HCEC 1CT (cell line): ENCODE measurements around the gene SLC35B2.

Experiments used
- DNase-seq: peaks from one replicate; pipeline ENCODE4 v3.0.0-alpha.2; 2017

SLC35B2 gene

DNA sequence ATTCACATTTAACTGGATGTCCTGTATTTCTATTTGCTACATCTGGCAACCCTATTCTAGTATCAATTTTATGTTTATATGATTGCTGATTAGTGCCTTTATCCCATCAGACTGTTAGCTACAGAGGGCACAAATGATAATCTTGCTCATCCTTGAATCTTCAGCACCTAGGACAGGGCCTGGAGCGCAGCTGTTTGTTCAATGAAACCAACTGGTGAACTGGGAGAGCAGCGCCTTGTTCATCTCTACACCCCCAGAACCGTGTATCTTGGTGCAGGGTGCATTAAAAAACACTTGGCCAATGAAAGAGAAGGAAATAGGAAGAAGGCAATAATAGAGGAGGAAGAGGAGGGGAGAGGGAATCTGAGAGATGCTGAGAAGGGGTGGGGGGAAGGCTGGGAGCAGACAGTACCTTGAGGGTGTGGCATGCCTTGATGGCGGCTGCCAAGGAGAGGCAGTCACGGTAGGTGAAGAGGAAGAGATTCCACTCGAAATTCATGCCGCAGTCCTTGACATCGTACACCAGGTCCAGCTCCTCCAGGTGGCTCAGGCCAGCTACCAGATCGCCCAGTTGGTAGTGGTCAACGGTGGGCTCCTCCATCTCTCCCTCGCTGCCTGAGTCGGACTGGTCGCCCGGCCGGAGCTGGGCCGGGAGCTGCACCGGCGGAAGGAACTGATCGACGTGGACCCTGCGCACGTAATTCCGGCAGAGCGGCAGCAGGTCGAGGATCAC lies 28.4 kb upstream of the SLC35B2 start:
- no peak for DNase-seq

DNA sequence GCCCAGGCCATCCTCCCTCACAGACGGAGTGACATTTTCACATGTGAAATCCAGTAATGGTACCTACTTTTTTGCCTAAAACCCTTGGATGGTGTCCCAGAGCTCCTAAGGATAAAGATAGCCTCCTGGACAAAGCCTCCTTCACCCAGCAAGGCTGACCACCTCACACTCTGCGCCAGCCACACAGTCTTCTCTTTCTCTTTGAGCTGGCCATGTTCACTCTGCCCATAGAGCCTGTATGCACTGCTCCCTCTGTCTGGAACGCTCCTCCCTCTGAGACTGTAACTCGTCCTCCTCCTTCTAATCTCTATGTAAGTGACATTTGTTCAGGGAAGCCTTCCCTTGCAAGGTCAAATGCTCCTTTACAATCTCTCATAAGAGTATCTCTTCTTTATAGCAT lies 27.5 kb upstream of the SLC35B2 start:
- no peak for DNase-seq

DNA sequence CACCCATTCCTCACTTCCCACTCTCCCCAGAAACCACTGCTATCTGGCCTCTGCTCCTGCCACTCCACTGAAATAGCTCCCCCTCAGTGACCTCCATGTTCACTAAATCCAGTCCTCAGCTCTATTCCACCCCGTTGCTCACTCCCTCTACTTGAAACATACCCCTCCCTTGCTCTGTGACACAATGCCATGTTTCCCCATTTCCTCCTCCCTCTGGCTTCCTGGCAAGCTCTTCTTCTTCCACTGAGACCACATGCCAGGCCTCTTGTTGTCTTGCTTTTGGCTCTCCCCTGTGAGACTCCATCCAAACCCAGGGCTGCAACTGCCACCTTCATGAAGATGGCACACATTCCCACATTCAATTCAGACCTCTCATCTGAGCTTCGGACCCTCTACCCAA lies 26.8 kb upstream of the SLC35B2 start:
- DNase-seq = no peak

DNA sequence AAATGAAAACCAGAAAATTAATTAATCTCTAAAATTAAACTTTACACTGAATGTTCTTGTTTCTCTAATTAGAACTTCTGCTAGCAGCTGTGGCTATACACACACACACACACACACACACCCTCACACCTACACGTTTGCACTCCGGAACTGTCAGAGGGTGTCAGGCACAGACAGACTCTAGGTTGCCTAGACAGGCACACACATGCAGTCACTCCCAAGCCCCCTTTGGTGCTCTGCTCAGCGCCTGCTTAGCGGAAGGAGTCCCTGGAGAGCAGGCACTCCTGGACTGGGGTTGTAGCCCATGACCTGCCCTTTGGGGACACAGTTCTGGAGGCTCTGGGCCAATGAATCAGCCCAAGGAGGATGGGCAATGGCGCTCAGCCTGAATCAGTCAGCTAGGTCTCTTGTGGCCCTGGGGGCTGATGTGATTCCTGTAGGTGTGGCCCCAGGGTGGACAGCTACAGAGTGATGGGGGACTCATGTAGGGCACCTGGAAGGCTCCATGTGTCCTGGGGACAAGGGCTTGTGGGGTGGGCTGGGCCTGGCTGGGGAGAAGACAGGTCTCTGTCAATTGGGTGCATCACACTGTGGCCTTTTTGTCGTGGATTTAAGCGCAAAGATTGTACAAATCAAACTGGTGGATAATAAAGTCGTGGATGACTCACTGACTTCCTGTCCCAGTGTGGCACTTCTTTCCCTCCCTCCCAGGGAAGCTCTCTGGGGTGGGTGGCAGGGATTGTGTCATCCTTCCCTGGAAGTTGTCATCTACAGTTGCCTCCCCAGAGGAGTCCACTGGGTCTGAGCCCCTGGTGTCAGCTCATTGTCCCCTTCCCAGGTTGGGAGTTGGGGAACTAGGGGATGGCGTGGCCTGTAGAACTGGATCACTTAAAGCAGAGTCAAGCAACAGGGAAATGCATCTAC lies 21.7 kb upstream of the SLC35B2 start:
- no peak for DNase-seq

DNA sequence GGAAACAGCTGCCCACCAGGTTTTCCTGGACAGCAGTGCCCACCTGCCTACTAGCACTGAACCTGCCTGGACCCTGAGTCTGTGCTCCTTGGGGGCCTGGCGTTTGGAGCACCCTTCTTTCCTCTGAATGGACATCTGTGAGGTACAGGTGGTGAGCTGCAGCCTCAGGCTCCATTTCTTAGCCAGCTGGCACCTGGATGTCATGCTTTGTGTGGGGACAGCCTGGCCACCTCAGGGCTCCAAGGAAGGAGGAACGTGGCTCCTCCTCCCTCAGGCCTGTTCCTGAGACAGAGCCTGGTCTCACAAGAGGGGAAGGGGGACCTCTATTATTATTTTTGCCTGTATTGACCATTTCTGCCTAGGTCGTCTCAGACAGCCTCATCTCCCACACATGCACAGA lies 21.0 kb upstream of the SLC35B2 start:
- DNase-seq = no peak

DNA sequence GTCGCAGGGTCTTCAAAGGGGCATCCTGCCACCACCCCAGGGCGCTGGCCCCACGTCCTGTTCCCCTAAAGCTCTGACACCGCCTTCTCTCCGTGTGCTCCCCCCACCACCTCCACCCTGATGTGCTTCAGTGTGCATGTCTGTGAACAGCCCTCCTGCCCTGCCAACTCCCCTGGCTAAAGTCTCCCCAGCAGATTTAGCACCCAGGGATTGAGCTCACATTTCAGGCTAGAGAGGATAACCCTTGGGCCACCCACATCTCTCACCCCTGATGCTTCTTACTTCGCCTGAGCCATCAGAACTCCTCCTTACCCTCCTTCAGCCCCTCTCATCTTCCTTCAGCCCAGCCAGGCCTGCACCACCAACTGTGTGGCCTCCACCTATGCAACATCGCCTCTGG lies 20.4 kb upstream of the SLC35B2 start:
- DNase-seq = no peak

DNA sequence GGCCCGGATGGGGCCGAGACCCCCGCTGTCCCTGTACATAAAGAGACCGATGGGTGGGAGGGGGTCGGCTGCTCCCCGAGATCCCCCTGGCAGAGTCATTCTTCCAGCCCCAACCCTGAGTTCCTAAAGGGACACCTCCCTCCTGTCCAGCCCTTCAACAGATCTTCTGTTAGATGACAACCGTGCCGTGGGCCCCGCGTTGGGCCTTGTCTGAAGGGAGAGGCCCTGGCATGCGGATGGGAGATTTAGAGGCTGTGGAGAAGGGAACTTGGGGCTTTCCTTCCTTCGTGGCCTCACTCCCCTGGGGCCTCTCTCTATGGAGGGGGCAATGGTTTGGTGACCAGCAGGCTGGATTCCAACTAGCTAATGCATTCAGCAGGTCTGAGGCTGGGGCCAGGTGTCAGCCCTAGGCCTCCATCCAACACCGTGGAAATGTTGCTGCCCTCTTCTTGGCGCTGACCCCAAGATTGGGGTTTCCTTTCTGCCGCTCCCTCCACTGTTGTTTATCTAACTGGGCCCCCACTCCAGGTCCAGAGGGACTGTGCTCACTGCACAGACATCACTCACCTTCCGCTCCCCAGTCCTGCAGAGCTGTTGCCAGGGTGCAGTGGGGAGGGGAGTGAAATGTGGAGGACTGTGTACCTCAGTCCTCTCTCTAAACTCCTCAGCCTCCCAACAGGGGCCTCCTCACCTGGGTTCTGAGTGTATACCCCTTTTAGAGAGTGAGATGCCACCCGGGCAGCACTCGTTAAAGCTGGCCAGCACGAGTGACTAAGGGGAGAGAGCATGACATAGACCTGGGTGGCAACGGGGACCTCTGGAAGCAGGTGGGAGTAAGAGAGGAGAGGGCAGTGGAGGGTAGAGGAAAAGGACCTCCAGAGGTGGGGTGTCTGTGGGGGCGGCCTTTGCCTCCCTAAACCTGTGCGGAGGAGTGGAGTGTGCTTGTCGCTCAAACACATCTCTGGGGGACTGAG lies 19.6 kb upstream of the SLC35B2 start:
- no peak for DNase-seq

DNA sequence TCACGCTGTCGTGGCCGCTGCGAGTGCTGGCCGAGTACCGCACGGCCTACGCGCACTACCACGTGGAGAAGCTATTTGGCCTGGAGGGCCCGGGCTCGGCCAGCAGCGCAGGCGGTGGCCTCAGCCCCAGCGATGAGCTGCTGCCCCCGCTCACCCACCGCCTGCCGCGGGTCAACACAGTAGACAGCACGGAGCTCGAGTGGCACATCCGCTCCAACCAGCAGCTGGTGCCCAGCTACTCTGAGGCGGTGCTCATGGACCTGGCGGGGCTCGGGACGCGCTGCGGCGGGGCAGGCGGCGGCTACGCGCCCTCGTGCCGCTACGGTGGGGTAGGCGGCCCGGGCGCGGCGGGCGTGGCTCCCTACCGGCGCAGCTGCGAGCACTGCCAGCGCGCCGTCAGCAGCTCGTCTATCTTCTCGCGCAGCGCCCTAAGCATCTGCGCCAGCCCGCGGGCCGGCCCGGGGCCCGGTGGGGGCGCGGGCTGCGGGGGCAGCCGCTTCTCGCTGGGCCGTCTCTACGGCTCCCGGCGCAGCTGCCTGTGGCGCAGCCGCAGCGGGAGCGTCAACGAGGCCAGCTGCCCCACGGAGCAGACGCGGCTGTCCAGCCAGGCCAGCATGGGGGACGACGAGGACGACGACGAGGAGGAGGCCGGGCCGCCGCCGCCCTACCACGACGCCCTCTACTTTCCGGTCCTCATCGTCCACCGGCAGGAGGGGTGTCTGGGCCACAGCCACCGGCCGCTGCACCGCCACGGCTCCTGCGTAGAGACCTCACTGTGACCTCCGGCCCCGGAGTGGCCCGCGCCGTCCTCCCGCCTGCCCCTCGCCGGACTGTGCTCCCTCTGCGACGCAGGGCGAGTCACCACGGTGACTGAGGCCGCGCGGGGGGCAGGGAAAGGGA lies 18.7 kb upstream of the SLC35B2 start:
- DNase-seq = no peak

DNA sequence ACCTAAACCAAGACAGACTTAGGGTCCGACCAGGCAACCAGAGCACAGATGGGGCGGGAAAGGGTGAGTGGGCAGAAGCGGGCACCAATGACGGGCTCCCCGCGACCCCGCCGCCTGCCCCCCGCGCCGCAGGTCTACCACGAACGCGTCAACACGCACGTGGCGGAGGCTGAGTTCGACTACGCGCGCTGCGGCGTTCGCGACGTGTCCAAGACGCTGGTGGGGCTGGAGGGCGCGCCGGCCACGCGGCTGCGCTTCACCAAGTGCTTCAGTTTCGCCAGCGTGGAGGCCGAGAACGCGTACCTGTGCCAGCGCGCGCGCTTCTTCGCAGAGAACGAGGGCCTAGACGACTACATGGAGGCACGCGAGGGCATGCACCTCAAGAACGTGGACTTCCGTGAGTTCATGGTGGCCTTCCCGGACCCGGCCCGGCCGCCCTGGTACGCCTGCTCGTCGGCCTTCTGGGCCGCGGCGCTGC lies 18.0 kb upstream of the SLC35B2 start:
- DNase-seq = no peak

DNA sequence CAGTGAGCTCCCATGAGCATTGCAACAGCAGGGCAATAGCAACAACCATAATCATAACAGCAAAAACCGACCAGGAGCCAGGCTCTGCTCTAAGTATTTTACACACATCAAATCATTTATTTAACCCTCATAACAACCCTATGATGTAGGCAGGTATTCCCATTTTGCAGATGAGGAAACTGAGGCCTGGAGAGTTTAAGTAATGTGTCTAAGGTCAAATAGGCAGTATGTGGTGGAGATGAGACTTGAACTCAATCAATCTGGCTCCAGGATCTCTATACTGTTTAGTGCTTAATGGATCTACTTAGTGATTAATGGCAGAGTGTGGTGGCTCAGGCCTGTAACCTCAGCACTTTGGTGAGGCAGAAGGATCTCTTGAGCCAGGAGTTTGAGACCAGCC lies 16.3 kb upstream of the SLC35B2 start:
- DNase-seq = no peak

DNA sequence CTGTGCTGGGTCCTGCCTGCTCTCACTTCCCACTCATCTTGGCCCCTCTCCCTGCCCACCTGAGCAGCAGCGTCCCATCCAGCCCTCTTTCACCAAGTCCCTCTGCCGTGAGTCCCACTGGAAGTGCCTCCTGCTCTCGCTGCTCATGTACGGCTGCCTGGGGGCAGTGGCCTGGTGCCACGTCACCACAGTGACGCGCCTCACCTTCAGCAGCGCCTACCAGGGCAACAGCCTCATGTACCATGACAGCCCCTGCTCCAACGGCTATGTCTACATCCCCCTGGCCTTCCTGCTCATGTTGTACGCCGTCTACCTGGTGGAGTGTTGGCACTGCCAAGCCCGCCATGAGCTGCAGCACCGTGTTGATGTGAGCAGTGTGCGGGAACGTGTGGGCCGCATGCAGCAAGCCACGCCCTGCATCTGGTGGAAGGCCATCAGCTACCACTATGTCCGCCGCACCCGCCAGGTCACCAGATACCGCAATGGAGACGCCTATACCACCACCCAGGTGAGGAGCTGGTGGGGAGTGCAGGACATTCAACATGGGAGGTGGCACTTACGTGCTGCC lies 15.8 kb upstream of the SLC35B2 start:
- no peak for DNase-seq

DNA sequence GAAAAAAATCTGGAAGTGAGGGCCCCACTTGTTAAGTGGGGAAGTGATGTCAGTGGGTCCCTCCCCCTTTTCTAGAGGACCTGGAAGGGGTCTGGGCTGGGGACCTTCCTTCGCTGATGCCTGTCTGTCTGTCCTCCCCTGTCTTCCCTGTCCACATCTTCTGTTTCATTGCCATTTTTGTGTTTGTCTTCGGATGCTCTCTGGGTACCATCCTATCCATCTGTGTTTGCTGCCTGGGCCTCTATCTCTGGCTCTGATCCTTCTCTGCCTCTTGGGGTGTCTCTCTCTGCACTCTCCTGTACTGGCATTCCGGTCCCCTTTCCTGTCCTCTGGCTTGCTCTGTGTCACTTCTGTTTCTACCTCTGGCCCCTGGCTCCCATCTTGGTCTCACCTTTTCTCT lies 15.2 kb upstream of the SLC35B2 start:
- no peak for DNase-seq

DNA sequence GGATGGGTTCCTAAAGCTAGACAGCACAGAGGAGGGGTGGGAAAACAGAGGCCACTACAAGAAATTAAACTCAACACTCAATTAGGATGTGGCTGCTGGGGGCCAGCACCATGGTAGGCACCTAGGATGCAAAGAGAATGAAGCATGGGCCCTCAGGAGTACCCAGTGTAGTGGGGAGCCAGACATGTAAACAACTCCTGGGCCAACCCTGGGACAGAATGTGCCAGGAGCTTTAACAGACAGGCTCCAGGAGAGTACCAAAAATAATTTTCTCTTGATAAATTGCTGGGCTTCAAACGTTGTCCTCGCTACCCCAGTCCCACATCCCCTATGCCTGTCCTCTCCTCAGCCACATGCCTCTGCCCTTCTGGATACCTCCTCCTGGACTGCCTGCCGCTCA lies 14.6 kb upstream of the SLC35B2 start:
- no peak for DNase-seq

DNA sequence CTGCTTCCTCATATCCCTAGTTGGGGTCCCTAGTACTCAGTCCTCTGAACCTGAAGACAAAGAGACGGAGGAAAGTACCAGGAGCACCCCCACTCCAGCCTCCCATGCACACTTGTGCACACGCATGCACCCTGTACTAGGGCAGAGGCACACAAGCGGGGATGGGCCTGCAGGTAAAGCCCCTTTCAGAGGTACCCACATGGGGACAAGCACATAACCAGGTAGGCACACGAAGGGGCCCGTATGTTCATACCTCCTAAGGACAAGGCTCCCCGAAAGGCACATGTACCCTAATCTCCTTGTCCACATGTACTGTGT lies 14.0 kb upstream of the SLC35B2 start:
- no peak for DNase-seq

DNA sequence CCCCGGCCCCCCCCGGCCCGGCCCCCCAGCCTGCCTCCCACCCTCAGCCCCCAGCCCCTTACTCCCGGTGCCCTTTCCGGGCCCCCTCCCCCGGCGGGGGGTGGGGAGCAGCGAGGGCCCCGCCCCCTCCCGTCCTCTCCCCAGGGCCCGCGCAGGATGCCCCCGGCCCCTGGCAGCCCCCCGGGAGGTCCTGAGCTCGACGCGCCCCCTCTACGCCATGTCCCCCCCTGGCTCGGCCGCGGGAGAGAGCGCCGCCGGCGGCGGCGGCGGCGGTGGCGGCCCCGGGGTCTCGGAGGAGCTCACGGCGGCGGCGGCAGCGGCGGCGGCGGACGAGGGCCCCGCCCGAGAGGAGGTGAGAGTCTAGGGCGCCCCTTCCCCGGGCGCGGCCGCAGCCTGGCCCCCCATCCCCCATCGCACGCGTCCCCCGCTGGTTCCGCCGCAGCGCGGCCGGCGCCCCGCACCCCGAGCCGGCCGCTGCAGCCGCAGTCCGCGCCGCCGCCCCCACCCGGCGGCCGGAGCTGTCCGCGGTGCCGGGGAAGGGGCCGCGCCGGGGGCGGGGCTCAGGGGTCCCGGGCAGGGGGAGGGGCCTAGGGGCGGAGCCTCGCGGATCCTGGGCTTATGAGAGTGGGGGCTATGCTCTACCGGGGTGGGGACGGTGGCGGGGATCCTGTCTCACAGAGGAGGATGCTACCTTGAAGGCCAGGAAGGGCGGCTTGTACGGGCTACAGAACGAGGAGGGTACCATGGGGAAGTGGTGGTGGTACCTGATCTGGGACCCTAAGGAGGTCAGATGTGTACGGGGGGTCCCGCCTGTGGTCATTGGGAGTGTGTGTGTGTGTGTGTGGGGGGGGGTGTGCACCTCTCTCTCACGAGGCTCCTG lies 13.4 kb upstream of the SLC35B2 start:
- DNase-seq = no peak

DNA sequence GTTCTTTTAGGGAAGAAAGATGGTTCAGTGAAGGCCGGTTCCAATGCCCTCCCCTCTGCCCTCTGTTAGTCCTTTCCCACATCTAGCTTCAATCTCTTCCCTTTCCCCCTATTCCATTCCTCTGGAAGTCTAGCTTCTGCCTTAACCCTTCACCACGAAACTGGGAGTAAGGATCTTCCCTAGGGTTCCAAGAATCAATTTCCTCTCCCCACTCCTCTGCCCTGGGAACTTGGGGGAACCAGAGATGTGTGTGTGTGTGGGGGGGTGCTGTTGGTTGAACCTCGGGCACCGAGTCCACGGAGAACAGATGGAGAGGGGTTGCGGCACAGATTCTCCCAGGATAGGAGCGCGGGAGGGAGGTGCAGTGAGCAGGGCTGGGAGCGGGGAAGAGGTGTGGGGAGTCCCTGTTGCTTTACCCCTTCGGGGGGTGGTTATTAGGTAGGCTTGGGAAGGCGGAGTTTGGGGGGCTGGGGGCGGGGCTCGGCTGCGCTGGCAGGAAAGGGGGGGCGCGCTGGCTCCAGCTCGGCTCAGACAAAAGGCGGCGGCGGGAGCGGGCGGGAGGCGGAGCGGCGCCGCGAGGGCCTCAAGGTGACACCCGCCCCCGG lies 12.7 kb upstream of the SLC35B2 start, which contains the start of gene TMEM151B:
Gene TMEM151B, plus strand, starts transcription at position 530 of the 605 bp plus-strand sequence. CDS start 293 bp downstream, outside the sequence.
- DNase-seq = no peak

DNA sequence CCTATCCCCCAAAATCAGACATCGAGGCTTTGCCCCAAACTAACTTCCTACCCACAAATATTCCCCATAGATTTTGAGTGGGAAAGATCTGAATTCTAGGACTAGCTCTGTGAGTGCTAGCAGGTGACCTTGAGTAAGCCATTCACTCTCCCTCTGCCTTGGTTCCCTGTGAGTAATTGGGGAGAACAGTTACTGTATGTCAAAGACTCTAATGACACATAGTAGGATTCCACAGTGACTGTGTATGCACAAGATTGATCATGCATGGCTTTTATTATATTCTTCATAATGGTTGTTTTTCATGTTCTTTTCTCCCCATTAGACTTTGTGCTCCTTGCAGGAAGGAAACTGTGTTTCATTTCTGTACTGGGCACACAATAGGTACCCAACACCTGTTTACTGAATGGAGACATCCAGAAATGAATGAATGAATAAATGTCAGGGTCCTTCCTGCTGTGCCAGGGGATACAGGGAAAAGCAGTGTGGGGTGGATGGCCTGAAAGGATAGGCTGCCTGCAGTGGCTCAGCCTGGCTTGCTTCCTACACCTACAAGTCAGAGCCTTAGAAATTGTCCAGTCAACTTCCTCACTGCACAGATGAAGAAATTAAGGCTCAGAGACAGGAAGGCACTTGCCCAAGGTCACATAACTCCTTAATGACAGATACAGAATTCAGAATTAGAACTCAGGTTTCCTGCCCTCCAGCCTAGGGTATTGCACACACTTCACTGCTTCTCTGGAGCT lies 12.0 kb upstream of the SLC35B2 start:
- no peak for DNase-seq

DNA sequence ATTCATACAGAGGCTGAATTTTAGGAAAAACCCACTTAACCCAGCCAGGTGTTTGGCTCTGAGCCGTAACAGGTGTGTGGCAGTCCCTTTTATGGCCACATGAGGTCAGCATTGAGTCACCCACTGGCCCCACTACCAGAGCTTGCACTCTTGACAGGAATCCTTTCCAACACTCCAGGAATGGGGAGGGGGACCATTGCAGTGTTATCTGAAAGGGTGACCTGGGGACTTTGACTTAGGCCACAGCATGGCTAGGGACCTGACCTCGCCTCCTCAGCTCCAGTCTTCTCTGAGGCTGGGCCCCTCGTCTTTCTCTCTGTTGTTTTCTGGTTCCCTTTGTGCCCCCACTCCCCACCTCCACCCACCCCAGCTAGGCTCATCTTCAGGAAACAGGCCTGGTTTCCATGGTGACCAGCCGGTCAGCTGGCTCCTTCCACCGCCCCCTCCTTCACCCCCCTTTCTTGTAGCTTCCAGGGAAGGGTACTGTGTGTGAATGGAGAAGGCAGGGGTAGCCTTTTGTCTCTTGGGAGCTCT lies 10.8 kb upstream of the SLC35B2 start:
- no peak for DNase-seq

DNA sequence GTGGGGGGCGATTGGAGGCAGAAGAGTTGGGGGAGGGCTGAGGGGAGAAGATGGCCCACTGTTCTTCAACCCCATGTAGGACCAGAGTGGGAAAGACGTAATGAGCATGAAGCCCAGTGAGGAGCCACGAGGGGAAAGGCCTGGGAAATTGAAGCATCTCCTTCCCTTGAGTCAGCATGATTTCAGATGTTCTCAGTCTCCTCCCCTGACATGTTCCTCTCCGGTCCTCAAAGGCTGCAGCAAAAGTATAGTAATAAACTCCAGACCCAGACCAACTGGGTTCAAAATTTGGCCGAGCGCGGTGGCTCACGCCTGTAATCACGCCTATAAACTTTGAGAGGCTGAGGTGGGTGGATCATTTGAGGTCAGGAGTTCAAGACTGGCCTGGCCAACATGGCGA lies 9.9 kb upstream of the SLC35B2 start:
- DNase-seq = no peak
